Adrenal gland (tissue), 12 donors: ENCODE measurements around the gene PPY. TPM values are rescaled to one million over a fixed set of nuclear protein-coding genes. Genes with fewer than 3 reads are reported as not detected.
"Not testable (repeated sequence)": the region's sequence is repeated elsewhere in the genome, so short reads cannot be mapped to it uniquely, and the experiment has no call there.

Experiments used
- DNase-seq, 7 donors: peaks; one replicate each; pipeline ENCODE4 v3.0.0-alpha.2; 2019 to 2020
- H3K27ac ChIP-seq, 5 donors: fragments of 200-600 bp; sonication (generic) in 4 of 5; 1 replicate in 3 of 5; 2 replicates in 2 of 5; pipeline versions ENCODE4 v1.5.1 to v1.8.0; 2016 to 2020; ENCODE audit warnings: mild to moderate bottlenecking in 1 of 5
- H3K27me3 ChIP-seq: fragments of 200-600 bp; 2 replicates; pipeline ENCODE4 v1.8.0; 2021
- H3K36me3 ChIP-seq, 2 donors: fragments of 200-600 bp; replicated peaks in 1 of 2; 1 replicate in 1 of 2; 2 replicates in 1 of 2; pipeline versions ENCODE4 v1.5.1 to v1.8.0; 2018 to 2022
- H3K4me1 ChIP-seq, 2 donors: fragments of 200-600 bp; replicated peaks in 1 of 2; 1 replicate in 1 of 2; 2 replicates in 1 of 2; pipeline versions ENCODE4 v1.5.1 to v1.8.0; 2018 to 2021
- H3K4me3 ChIP-seq, 4 donors: fragments of 200-600 bp; sonication (generic) in 3 of 4; one replicate each; pipeline ENCODE4 v1.5.1; 2016 to 2018
- H3K9me3 ChIP-seq, 3 donors: fragments of 200-600 bp; sonication (generic) in 1 of 3; replicated peaks in 1 of 3; 1 replicate in 2 of 3; 2 replicates in 1 of 3; pipeline versions ENCODE4 v1.5.1 to v1.8.0; 2016 to 2021
- POLR2A ChIP-seq, 2 donors: fragments of 450-650 bp; IDR thresholded peaks; one replicate each; pipeline ENCODE4 v1.6.1; 2017; ENCODE audit warnings: antibody characterized with exemption in 2 of 2, mild to moderate bottlenecking in 2 of 2, moderate library complexity in 1 of 2
- WGBS, 4 donors: extraction: QIAGEN DNeasy Blood & Tissue Kit in 2 of 4; methylation state at CpG; one replicate each; pipeline versions ENCODE4 v1.1.5 to v1.1.7; 2013 to 2017; 5-methylcytosine and 5-hydroxymethylcytosine counted together
- intact Hi-C, 2 donors: fragments of 100-400 bp; cut with DNase I; formaldehyde crosslinking; loops; one replicate each; pipeline versions ENCODE4 v1.14.1 to v1.15.0; 2022 to 2023
- polyA plus RNA-seq, 3 donors: library from polyadenylated mRNA; stranded (reverse); fragments of 200-250 nt in 2 of 3; fragments of 350-450 nt in 1 of 3; fragmentation: Illumina TruSeq in 1 of 3; extraction: RNeasy Lipid Tissue Mini Kit (QIAGEN cat#74804) in 1 of 3; gene quantifications; one replicate each; pipeline ENCODE4 v1.2.3, GENCODE V29; 2013 to 2014
- total RNA-seq, 9 donors: library from RNA; depleted of rRNA in 4 of 9; stranded (reverse); fragments of >200 nt in 4 of 9; fragments of 120-200 nt in 1 of 9; fragmentation: NEBNext Ultra II Directional in 1 of 9; extraction: Animal tissue kit (Norgen Biotek cat#: 25700) in 1 of 9; gene quantifications; one replicate each; pipeline versions ENCODE4 v1.1.0 to v1.2.4, GENCODE V29; 2013 to 2023
- TF ChIP-seq, protein P1 (sequence below), 6 experiments: fragments of 450-650 bp in 4 of 6; fragments of 200-600 bp in 2 of 6; sonication (generic) in 1 of 6; IDR thresholded peaks; 1 replicate in 5 of 6; 2 replicates in 1 of 6; pipeline versions ENCODE4 v1.5.1 to v1.8.0; 2016 to 2021; ENCODE audit warnings: antibody characterized with exemption in 6 of 6, mild to moderate bottlenecking in 2 of 6, moderate library complexity in 1 of 6
- donor health status: healthy with polysubstance abuse.
- donor health status: Bipolar disorder and iron deficiency.
- donor health status: DM: yes; HTN: yes; CAD: no.
- donor health status: DM: no; HTN: no; CAD: no.
- donor health status: DM: no; HTN: no; CAD: no.
- donor health status: DM: yes; HTN: yes; CAD: no.

The PPY gene
- total and polyA plus RNA-seq, 12 donors: not detected

DNA sequence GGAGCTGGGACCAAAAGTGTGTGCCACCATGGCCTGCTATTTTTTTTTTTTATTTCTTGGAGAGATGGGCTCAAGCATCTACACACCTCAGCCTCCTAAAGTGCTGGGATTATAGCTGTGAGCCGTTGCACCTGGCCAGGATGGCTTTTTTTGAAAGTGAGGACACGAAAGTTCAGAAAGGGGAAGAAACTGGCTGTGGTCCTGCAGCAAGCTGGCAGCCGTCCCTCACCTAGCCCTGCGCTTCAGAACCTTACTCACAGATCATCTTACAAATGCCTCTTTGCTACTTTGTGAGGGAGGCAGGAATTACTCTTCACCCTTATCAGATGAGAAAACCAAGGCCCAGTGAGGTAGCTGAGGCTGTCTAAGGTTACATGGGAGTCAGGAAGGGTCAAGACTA, 4.5 kb upstream of the PPY start:
- H3K27ac ChIP-seq: no peak overlapping the region
- TF ChIP-seq, protein P1, sequence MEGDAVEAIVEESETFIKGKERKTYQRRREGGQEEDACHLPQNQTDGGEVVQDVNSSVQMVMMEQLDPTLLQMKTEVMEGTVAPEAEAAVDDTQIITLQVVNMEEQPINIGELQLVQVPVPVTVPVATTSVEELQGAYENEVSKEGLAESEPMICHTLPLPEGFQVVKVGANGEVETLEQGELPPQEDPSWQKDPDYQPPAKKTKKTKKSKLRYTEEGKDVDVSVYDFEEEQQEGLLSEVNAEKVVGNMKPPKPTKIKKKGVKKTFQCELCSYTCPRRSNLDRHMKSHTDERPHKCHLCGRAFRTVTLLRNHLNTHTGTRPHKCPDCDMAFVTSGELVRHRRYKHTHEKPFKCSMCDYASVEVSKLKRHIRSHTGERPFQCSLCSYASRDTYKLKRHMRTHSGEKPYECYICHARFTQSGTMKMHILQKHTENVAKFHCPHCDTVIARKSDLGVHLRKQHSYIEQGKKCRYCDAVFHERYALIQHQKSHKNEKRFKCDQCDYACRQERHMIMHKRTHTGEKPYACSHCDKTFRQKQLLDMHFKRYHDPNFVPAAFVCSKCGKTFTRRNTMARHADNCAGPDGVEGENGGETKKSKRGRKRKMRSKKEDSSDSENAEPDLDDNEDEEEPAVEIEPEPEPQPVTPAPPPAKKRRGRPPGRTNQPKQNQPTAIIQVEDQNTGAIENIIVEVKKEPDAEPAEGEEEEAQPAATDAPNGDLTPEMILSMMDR (IDR thresholded peaks at IDR 0.05): no peak
- no peak for TF ChIP-seq POLR2A (IDR thresholded peaks at IDR 0.05)
- no peak overlapping the region for H3K4me3 ChIP-seq
- peaks cover 12% of the 10 kb centered on the region for H3K27me3 ChIP-seq
- no peaks in the 10 kb centered on the region for H3K36me3 ChIP-seq
- intact Hi-C loops: loop anchor here in 1 of 2 donors (10.0 kb wide), 1 partner anchor 218 kb away; no protein-coding TSS in a partner anchor
- no peaks in the 10 kb centered on the region for H3K9me3 ChIP-seq
- DNase-seq: no peak
- no peaks in the 10 kb centered on the region for H3K4me1 ChIP-seq
- WGBS, 4 donors: 45 to 68% (median 60%) methylated on average over 3 to 4 of the region's 4 CpGs

DNA sequence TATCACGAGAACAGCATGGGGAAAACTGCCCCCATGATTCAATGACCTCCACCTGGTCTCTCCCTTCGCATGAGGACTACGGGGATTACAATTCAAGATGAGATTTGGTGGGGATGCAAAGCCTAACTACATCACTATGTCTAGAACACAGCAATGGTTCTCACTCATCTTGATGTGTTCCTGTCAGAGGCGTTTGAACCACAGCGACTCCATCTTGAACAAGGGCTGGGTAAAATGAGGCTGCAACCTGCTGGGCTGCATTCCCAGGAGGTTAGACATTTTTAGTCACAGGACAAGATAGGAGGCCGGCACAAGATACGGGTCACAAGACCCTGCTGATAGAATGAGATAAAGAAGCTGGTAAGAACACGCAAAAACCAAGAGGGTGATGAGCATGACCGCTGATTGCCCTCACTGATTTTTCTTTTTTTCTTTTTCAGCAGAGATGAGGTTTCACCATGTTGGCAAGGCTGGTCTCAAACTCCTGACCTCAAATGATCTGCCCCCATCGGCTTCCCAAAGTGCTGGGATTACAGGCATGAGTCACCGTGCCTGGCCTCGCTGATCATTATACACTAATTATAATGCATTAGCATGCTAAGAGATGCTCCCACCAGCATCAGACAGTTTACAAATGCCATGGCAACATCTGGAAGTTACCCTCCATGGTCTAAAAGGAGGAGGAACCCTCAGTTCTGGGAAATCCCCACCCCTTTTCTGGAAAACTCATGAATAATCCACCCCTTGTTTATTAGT, 3.0 kb upstream of the PPY start:
- no peaks in the 10 kb centered on the region for H3K4me1 ChIP-seq
- H3K4me3 ChIP-seq: no peak overlapping the region
- 59 to 81% (median 73%) methylated on average over 12 of the region's 12 CpGs for WGBS, 4 donors
- H3K36me3 ChIP-seq: no peaks in the 10 kb centered on the region
- intact Hi-C loops: loop anchor here in 1 of 2 donors (2.0 to 10.0 kb wide), 2 partner anchors 50 to 220 kb away; no protein-coding TSS in a partner anchor
- TF ChIP-seq, protein P1 (IDR thresholded peaks at IDR 0.05): no peak
- no peak for TF ChIP-seq POLR2A (IDR thresholded peaks at IDR 0.05)
- DNase-seq: no peak
- no peaks in the 10 kb centered on the region for H3K27me3 ChIP-seq
- no peak overlapping the region for H3K27ac ChIP-seq
- no peaks in the 10 kb centered on the region for H3K9me3 ChIP-seq

DNA sequence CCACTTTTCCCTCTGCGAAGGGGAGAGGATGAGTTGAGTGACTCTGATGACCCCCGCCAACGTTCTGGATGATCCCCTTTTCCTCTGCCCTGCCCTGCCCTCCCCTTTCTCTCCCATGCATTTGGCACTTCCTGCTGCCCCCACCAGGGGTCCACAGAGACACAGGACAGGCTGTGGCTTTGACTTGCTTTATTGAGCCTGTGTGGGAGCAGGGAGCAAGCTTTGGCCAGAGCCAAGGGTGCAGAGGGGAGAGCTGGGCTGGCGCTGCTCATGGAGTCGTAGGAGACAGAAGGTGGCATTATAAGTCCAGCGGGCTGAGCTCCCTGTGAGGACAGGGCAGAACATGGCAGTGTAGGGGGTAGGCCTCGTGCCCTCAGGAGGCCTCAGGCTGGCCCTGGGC, 1.6 kb downstream of the PPY start:
- Histone ChIP-seq H3K4me1 (no peaks in the 10 kb centered on the region), H3K27ac (no peak overlapping the region), H3K9me3 (no peaks in the 10 kb centered on the region), H3K27me3 (peaks cover 7% of the 10 kb centered on the region), H3K4me3 (no peak overlapping the region), H3K36me3 (no peaks in the 10 kb centered on the region)
- TF ChIP-seq, protein P1 (IDR thresholded peaks at IDR 0.05): peak in 4 of 6 experiments; percentile 7 to 25 (median 15)
- TF ChIP-seq POLR2A (IDR thresholded peaks at IDR 0.05): no peak
- intact Hi-C loops: loop anchor here (5.0 to 10.0 kb wide), 3 partner anchors 57 to 224 kb away; no protein-coding TSS in a partner anchor
- DNase-seq: no peak
- WGBS, 4 donors: 61 to 77% (median 66%) methylated on average over 6 to 7 of the region's 7 CpGs

DNA sequence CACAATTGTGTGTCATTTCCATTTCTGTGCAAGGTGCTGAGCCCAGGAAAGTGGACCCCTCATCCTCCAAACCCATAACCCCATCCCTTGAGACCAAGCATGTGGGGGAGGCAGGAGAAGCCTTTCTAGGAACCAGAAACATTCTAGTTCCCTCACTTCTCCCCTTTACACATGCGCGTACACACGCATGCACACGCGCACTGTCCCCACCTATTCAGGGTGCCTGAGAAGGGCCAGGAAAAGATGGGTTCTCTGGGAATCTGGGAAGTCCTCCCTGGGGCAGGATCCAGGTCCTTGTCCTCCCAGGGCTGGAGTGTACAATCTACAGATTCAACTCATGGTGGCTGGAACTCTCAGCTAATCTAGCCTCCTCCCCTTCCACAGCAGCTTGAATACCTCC, 2.4 kb downstream of the PPY start:
- DNase-seq: no peak
- Histone ChIP-seq H3K4me1 (no peaks in the 10 kb centered on the region), H3K9me3 (no peaks in the 10 kb centered on the region), H3K36me3 (no peaks in the 10 kb centered on the region), H3K4me3 (no peak overlapping the region), H3K27ac (no peak overlapping the region), H3K27me3 (peaks cover 7% of the 10 kb centered on the region)
- WGBS, 4 donors: 89 to 98% (median 93%) methylated on average over 5 of the region's 5 CpGs
- no peak for TF ChIP-seq POLR2A (IDR thresholded peaks at IDR 0.05)
- TF ChIP-seq, protein P1 (IDR thresholded peaks at IDR 0.05): no peak
- intact Hi-C loops: loop anchor here (5.0 to 10.0 kb wide), 3 partner anchors 57 to 225 kb away; no protein-coding TSS in a partner anchor

DNA sequence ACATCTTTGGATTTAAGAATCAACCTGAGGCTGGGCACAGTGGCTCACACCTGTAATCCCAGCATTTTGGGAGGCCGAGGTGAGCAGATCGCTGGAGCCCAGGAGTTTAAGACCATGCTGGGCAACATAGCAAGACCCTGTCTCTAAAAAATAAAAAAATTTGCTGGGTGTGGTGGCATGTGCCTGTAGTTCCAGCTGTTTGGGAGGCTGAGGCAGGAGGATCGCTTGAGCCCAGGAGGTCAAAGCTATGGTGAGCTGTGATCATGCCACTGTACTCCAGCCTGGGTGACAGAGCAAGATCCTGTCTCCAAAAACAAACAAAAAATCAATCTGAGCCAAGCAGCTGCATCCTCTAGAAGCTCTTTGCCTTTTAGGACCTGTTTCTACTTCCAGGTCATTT, 2.8 kb downstream of the PPY start:
- intact Hi-C loops, H3K9me3 ChIP-seq, H3K36me3 ChIP-seq, H3K27ac ChIP-seq, H3K4me1 ChIP-seq, DNase-seq, H3K27me3 ChIP-seq, H3K4me3 ChIP-seq: not testable (repeated sequence)
- WGBS, 4 donors: 83 to 95% (median 93%) methylated on average over 3 of the region's 3 CpGs
